Heart right ventricle (tissue), 16 donors: Measurements from ENCODE around the gene CDC42EP3. TPM values are rescaled to one million over a fixed set of nuclear protein-coding genes. Genes with fewer than 3 reads are reported as not detected.

ENCODE experiments used
- ATAC-seq, 8 donors: fragments of 200-7000 bp; cut with Tn5 transposase; one replicate each; pipeline ENCODE4 v1.9.1; 2020; ENCODE audit warnings: mild to moderate bottlenecking in 8 of 8, moderate library complexity in 8 of 8, moderate number of reproducible peaks in 1 of 8
- DNase-seq, 2 donors: peaks; one replicate each; pipeline ENCODE4 v3.0.0-alpha.2; 2020
- H3K27ac ChIP-seq, 10 donors: fragments of 200-600 bp; sonication (generic) in 2 of 10; one replicate each; pipeline versions ENCODE4 v1.5.0 to v1.8.0; 2020 to 2022; ENCODE audit warnings: mild to moderate bottlenecking in 3 of 10
- H3K27me3 ChIP-seq, 7 donors: fragments of 200-600 bp; one replicate each; pipeline ENCODE4 v1.8.0; 2021 to 2022; ENCODE audit warnings: mild to moderate bottlenecking in 2 of 7
- H3K36me3 ChIP-seq, 9 donors: fragments of 200-600 bp; sonication (generic) in 1 of 9; one replicate each; pipeline versions ENCODE4 v1.5.0 to v1.8.0; 2020 to 2022; ENCODE audit warnings: mild to moderate bottlenecking in 2 of 9
- H3K4me1 ChIP-seq, 9 donors: fragments of 200-600 bp; sonication (generic) in 1 of 9; one replicate each; pipeline versions ENCODE4 v1.5.0 to v1.8.0; 2020 to 2022; ENCODE audit warnings: mild to moderate bottlenecking in 4 of 9
- H3K4me3 ChIP-seq, 10 donors: fragments of 200-600 bp; sonication (generic) in 2 of 10; one replicate each; pipeline versions ENCODE4 v1.5.0 to v1.8.0; 2020 to 2022; ENCODE audit warnings: mild to moderate bottlenecking in 7 of 10, moderate library complexity in 2 of 10
- H3K9me3 ChIP-seq, 11 donors: fragments of 200-600 bp in 10 of 11; sonication (generic) in 2 of 11; one replicate each; pipeline versions ENCODE4 v1.5.0 to v1.8.0; 2013 to 2022; ENCODE audit warnings: mild to moderate bottlenecking in 2 of 11, control low read depth in 1 of 11, moderate library complexity in 1 of 11
- WGBS, 2 donors: extraction: QIAGEN DNeasy Blood & Tissue Kit; methylation state at CpG; one replicate each; pipeline ENCODE4 v1.1.7; 2013; ENCODE audit warnings: inconsistent platforms in 1 of 2; 5-methylcytosine and 5-hydroxymethylcytosine counted together
- intact Hi-C, 10 donors: fragments of 100-400 bp; cut with DNase I; formaldehyde crosslinking; loops; one replicate each; pipeline versions ENCODE4 v1.11.1 to v1.14.2; 2022
- polyA plus RNA-seq, 2 donors: library from polyadenylated mRNA; stranded (reverse); fragments of 200-250 nt; gene quantifications; one replicate each; pipeline ENCODE4 v1.2.3, GENCODE V29; 2013
- total RNA-seq, 10 donors: library from RNA; stranded (reverse); fragmentation: NEBNext Ultra II Directional in 3 of 10; extraction: Animal tissue kit (Norgen Biotek cat#: 25700) in 3 of 10; gene quantifications; one replicate each; pipeline versions ENCODE4 v1.2.1 to v1.2.4, GENCODE V29; 2021 to 2023
- TF ChIP-seq, protein P1 (sequence below), 9 donors: fragments of 200-600 bp; sonication (generic) in 2 of 9; IDR thresholded peaks; one replicate each; pipeline versions ENCODE4 v1.5.0 to v1.8.0; 2021 to 2022; ENCODE audit warnings: antibody characterized with exemption in 9 of 9, mild to moderate bottlenecking in 5 of 9, moderate library complexity in 1 of 9
- donor health status: Arrhythmogenic right ventricular cardiomyopathy.
- donor health status: ischemic (EF 13 %, LVEDD 7.1; RV severe dilation, severe dysfunction).
- donor health status: healthy with polysubstance abuse.
- donor health status: DM: no; HTN: yes; CAD: no.
- donor health status: DM: no; HTN: no; CAD: no.
- donor health status: ischemic (EF 25% LVEDD 6.9; RV normal size, moderate dysfunction).
- donor health status: ischemic (EF 25% LVEDD 5.7; RV mildly dilated, moderate dysfunction).
- donor health status: healthy.
- donor health status: DM: yes; HTN: yes; CAD: no.
- donor health status: Ischemic cardiomyopathy.
- donor health status: ischemic (EF 35%, LVEDD 5.7; RV mildly dilated, moderate dysfunction).
- donor health status: nonischemic (EF 11% LVEDD 7.7; RV severe dilation, severe dysfunction).
- donor health status: DM: yes; HTN: yes; CAD: no.
- donor health status: PGD.
- donor health status: ischemic (EF 29% LVEDD 5.4; RV normal size, mild dysfunction).
- donor health status: nonischemic (EF 23%, LVEDD 6.1; RV moderate dilation, normal function).

The CDC42EP3 gene
- total and polyA plus RNA-seq, 12 donors: 28.4 to 188 (median 120) TPM

DNA sequence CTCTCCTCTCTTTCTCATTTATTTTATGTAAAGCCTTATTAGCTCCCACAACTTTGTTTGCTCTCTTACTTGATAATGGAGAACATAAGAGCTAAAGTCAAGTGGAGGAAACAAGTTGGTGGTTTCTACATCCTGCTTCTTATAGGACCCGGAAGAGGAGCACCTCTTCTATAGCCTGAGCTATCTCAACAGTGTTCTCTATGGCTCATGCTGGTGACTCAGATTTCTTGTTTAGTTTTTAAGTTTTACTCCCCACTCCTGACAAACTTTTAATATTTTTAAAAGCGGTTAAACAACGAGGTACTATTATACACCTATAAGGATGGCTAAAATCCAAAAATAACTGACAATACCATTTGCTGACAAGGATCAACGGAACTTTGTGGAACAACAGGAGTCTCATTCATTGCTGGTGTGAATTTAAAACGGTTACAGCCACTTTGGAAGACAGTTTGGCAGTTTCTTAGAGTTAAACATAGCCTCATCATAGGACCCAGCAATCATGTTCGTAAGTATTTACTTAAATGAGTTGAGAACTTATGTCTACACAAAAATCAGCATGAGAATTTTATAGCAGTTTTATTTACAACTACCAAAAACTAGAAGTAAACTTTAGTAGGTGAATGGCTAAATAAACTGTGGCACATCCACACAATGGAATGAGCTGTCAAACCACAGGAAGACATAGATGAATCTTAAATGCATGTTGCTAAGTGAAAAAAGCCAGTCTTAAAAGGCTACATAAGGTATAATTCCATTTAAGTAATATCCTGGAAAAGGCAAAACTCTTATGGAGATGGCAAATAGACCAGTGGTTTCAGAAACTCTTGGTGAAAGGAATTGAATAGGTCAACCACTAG is 12.7 kb upstream of the CDC42EP3 start:
- Histone ChIP-seq H3K36me3 (no peaks in the 10 kb centered on the region), H3K4me3 (no peak overlapping the region), H3K27me3 (no peaks in the 10 kb centered on the region), H3K9me3 (no peaks in the 10 kb centered on the region), H3K4me1 (peaks cover 0 to 12% (median 5%) of the 10 kb centered on the region in 9 donors), H3K27ac (no peak overlapping the region)
- intact Hi-C loops: no loop called here
- WGBS, 2 donors: 79 to 87% methylated on average over 6 of the region's 6 CpGs
- TF ChIP-seq, protein P1, sequence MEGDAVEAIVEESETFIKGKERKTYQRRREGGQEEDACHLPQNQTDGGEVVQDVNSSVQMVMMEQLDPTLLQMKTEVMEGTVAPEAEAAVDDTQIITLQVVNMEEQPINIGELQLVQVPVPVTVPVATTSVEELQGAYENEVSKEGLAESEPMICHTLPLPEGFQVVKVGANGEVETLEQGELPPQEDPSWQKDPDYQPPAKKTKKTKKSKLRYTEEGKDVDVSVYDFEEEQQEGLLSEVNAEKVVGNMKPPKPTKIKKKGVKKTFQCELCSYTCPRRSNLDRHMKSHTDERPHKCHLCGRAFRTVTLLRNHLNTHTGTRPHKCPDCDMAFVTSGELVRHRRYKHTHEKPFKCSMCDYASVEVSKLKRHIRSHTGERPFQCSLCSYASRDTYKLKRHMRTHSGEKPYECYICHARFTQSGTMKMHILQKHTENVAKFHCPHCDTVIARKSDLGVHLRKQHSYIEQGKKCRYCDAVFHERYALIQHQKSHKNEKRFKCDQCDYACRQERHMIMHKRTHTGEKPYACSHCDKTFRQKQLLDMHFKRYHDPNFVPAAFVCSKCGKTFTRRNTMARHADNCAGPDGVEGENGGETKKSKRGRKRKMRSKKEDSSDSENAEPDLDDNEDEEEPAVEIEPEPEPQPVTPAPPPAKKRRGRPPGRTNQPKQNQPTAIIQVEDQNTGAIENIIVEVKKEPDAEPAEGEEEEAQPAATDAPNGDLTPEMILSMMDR (IDR thresholded peaks at IDR 0.05): no peak
- ATAC-seq (no peak), DNase-seq (no peak)

DNA sequence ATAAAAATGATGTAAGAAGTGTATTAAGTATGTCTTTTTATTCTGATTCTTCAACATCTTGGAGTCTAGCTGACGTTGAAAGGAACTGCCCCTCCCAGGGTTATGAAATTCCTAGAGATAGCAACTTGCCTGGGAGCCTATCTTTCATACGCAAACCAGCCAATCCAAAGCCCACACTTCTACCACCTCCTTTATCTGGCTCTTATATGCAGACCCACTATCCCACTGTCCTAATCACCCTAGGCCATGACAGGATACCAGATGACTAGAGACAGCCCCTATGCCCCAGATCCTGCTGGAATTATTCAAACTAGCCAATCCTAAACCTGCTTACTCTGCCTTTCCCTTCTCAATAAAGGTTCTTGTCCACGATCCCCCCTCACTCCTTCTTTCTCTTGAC is 11.8 kb upstream of the CDC42EP3 start:
- Histone ChIP-seq H3K4me3 (no peak overlapping the region), H3K4me1 (peaks cover 0 to 12% (median 0%) of the 10 kb centered on the region in 9 donors), H3K36me3 (no peaks in the 10 kb centered on the region), H3K27ac (no peak overlapping the region), H3K9me3 (no peaks in the 10 kb centered on the region), H3K27me3 (no peaks in the 10 kb centered on the region)
- intact Hi-C loops: no loop called here
- DNase-seq (no peak), ATAC-seq (no peak)
- 76 to 82% methylated on average over 3 of the region's 3 CpGs for WGBS, 2 donors
- TF ChIP-seq, protein P1 (IDR thresholded peaks at IDR 0.05): no peak

DNA sequence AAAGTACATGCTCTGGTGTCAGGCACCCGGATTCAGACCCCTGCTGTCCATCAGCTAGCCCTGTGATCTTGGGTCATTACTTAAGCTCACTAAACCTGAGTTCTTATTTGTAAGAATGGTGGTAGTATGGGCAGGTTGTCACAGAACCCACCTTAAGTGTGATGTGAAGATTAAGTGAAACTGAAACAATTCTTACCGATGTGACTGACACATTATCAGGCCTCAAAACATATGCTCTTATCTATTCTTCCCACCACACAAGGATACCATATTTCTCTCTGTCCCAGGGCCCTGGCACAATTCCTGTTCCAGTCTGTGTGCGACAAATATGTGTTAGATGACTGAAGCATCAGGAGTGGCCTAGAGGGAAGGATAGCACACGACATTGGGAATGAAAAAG is 11.0 kb upstream of the CDC42EP3 start:
- Histone ChIP-seq H3K4me1 (peaks cover 0 to 12% (median 0%) of the 10 kb centered on the region in 9 donors), H3K27me3 (no peaks in the 10 kb centered on the region), H3K9me3 (no peaks in the 10 kb centered on the region), H3K27ac (no peak overlapping the region), H3K4me3 (no peak overlapping the region), H3K36me3 (no peaks in the 10 kb centered on the region)
- 67 to 72% methylated on average over 4 of the region's 4 CpGs for WGBS, 2 donors
- intact Hi-C loops: no loop called here
- ATAC-seq: no peak
- TF ChIP-seq, protein P1 (IDR thresholded peaks at IDR 0.05): no peak
- no peak for DNase-seq

DNA sequence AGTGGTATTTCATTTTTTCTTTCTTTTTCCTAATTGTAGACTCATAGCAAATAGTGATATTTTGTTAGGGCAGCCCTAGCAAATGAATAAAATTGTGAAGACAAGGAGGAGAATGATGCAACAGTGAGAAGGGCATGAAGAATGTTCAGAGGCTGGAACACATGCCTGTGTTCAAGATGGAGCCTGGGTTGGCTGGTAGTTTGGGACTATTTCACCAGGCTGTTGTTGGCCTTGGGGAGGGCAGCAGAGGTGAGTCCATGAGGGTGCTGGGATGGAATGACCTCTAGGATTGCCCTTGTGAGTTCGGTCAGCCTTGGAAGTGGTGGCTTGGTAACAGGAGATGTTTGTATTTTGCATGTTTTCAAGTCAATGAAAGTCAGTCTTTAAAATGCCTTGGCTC is 10.1 kb upstream of the CDC42EP3 start:
- H3K4me3 ChIP-seq: no peak overlapping the region
- ATAC-seq (no peak), DNase-seq (no peak)
- no peaks in the 10 kb centered on the region for H3K27me3 ChIP-seq
- WGBS, 2 donors: 88 to 100% methylated on average over 1 of the region's 1 CpG
- no peaks in the 10 kb centered on the region for H3K9me3 ChIP-seq
- H3K36me3 ChIP-seq: no peaks in the 10 kb centered on the region
- H3K27ac ChIP-seq: no peak overlapping the region
- TF ChIP-seq, protein P1 (IDR thresholded peaks at IDR 0.05): no peak
- H3K4me1 ChIP-seq: peaks cover 0 to 12% (median 0%) of the 10 kb centered on the region in 9 donors
- intact Hi-C loops: no loop called here
